Measurements from ENCODE around the gene SMIM5. TPM values are rescaled to one million over a fixed set of nuclear protein-coding genes. Genes with fewer than 3 reads are reported as not detected.
"Not testable (repeated sequence)": the region's sequence is repeated elsewhere in the genome, so short reads cannot be mapped to it uniquely, and the experiment has no call there.

Gene SMIM5
- total RNA-seq, 4 donors from 2014 or later: 7.1 to 11.9 (median 9.5) TPM

DNA sequence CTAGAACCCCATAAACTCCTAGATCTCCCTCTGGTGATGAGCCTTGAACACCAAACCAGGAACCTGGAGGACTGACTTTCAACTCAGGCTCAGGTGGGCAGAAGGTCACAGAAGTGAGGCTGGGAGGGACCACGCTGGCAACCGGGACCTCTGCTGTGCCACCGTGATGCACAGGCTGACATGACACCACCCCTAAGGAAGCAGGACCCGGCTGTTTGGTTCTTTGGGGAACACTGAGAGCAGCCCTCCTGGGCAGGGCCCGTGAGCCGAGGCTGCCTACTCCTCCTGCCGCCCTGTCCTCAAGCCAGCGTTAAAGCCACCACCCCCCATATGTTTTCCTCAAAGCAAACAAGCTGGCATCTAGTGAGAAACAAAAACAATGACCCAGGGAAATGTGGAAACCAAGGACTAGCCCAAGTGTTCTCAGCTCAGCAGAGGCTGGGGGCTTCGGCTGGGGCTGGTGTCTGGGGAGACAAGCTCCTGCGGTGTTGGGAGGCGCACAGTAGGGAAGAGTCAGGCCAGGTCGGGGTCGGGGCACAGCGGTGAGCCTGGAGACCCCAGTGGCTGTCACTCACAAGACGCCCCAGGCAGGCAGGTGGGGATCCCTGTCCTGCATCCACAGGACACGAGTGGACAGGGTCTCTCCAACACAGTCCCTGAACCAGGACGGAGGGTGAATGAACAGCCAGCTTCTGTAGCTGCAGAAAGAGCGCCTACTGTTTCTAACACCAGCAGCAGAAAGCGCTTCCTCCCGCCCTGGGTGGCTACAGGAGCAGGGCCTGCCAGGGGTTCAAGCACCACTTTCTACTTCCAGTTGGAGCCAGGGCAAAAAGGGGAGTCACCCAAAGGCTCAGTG, 1.7 kb downstream of the SMIM5 start:
- no peak overlapping the region for H3K4me3 ChIP-seq (ENCODE audit: low read depth, poor library complexity, severe bottlenecking)
- intact Hi-C loops (cut with DNase I; ENCODE audit: low total_unique reads): no loop called here
- no peak for DNase-seq (ENCODE audit: low spot score in 2 of 2)
- 84 to 90% methylated on average over 20 of the region's 20 CpGs for WGBS, 2 donors
- TF ChIP-seq, protein P1, sequence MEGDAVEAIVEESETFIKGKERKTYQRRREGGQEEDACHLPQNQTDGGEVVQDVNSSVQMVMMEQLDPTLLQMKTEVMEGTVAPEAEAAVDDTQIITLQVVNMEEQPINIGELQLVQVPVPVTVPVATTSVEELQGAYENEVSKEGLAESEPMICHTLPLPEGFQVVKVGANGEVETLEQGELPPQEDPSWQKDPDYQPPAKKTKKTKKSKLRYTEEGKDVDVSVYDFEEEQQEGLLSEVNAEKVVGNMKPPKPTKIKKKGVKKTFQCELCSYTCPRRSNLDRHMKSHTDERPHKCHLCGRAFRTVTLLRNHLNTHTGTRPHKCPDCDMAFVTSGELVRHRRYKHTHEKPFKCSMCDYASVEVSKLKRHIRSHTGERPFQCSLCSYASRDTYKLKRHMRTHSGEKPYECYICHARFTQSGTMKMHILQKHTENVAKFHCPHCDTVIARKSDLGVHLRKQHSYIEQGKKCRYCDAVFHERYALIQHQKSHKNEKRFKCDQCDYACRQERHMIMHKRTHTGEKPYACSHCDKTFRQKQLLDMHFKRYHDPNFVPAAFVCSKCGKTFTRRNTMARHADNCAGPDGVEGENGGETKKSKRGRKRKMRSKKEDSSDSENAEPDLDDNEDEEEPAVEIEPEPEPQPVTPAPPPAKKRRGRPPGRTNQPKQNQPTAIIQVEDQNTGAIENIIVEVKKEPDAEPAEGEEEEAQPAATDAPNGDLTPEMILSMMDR (IDR thresholded peaks at IDR 0.05): no peak
- no peak for TF ChIP-seq POLR2A (IDR thresholded peaks at IDR 0.05)

DNA sequence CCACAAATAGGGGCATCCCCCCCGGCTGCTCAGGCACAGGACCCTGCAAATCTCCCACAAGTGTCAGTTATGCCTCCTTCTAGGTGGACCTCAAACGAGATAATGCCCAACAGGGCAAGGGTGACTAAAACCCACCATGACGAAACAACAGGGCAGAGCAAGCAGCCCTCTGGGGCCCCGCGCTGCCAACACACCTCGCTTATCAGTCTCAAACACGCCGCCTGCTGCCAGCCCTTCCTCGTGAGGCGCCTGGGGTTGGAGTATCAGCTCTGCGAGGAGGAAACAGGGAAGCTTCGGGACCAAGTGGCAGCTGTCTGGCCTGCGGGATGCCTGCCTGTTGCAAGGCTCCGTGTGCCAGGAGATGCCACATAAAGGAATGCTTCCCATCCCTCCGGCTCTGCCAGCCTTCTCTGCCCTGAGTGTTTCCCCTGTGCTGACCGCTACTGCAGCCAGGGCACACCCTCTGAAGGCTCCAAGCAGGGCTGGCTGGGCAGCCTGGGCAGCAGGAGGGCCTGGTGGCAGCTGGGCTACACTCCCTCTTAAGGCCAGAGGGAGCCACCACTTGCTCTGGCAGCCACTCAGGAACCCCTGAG, 2.5 kb downstream of the SMIM5 start:
- intact Hi-C loops (cut with DNase I; ENCODE audit: low total_unique reads): no loop called here
- TF ChIP-seq, protein P1 (IDR thresholded peaks at IDR 0.05): no peak
- TF ChIP-seq POLR2A (IDR thresholded peaks at IDR 0.05): no peak
- no peak for DNase-seq (ENCODE audit: low spot score in 2 of 2)
- no peak overlapping the region for H3K4me3 ChIP-seq (ENCODE audit: low read depth, poor library complexity, severe bottlenecking)
- WGBS, 2 donors: 74 to 82% methylated on average over 15 of the region's 16 CpGs

DNA sequence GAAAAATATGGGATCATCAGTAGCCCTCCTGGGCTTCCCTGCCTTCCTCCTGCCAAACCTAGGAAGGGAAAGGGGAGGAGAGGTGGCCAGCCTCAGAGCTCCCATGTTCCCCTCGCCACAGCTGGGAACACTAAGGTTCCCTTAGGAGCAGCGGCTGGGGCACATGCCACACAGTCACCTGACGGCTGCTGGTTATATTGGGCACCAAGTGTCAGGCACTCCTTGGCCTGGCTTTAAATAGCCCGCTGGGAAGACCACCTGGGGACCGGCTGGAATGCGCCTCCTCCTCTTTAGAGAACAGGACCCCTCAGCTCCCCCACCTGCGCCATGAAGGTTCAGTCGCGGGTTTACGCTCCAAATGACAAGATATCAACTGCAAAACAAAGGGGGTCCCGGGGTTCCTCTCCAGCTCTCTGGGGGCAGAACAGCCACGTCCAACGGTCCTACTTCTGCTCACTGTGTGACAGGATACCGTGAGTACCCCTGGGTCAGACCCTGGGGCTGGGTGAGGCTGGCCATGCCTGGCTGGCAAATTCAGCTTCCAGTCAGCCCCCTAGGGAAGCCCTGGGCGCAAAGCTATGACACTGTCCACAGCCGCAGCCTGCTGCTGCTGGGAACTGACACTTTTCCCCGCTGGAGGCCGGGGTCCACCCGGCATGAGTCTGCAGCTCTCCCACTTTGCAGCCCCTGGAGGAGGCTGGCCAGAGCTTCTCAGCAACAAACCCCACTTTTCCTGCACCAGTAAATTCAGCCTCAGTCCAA, 3.3 kb downstream of the SMIM5 start:
- TF ChIP-seq, protein P1 (IDR thresholded peaks at IDR 0.05): no peak
- no peak for TF ChIP-seq POLR2A (IDR thresholded peaks at IDR 0.05)
- no peak for DNase-seq (ENCODE audit: low spot score in 2 of 2)
- WGBS, 2 donors: 93 to 95% methylated on average over 13 to 19 of the region's 19 CpGs
- intact Hi-C loops (cut with DNase I; ENCODE audit: low total_unique reads): no loop called here
- no peak overlapping the region for H3K4me3 ChIP-seq (ENCODE audit: low read depth, poor library complexity, severe bottlenecking)

DNA sequence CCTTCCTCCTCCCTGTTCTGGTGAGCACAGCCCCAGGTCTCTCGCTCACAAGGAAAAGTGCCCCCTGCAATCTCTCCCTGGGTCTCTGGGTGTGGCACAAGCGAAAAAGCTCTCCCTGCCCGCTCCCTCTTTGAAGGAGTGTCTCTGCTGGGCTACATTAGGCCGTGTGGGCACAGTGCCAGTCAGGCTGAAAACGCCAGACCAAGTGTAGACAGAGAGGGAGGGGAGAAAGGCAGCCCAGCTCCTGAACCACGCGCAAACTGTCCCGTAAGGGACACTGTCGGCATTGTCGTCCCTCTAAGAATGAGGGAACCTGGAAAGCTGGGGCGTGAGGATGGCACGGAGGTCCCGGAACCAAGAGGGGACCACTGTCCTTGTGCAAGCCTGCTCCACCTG, 3.9 kb downstream of the SMIM5 start:
- DNase-seq (ENCODE audit: low spot score in 2 of 2): no peak
- H3K4me3 ChIP-seq (ENCODE audit: low read depth, poor library complexity, severe bottlenecking): no peak overlapping the region
- intact Hi-C loops (cut with DNase I; ENCODE audit: low total_unique reads): no loop called here
- TF ChIP-seq POLR2A (IDR thresholded peaks at IDR 0.05): no peak
- TF ChIP-seq, protein P1 (IDR thresholded peaks at IDR 0.05): no peak
- 83 to 87% methylated on average over 13 of the region's 13 CpGs for WGBS, 2 donors

DNA sequence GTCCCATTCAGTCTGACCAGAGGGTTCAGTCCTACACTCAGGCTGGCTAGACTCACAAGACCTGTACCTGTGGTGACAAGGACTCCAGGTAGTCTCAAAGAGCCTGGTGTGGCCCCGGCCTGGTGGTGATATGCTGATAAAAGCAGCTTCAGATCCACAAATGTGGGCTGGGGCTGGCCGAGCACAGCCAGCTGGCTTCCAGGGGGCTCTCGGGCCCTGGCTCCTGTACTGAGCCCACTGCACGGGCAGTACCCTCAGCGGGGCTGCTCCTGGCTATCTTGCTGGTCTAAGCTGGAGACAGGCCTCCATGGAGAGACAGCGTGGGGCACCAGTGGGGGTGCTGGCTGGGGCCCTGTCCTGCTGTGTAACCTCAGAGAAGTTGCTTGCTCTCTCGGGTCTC, 4.3 kb downstream of the SMIM5 start:
- WGBS, 2 donors: 83 to 98% methylated on average over 5 of the region's 7 CpGs
- intact Hi-C loops (cut with DNase I; ENCODE audit: low total_unique reads): no loop called here
- no peak for DNase-seq (ENCODE audit: low spot score in 2 of 2)
- no peak overlapping the region for H3K4me3 ChIP-seq (ENCODE audit: low read depth, poor library complexity, severe bottlenecking)
- no peak for TF ChIP-seq POLR2A (IDR thresholded peaks at IDR 0.05)
- TF ChIP-seq, protein P1 (IDR thresholded peaks at IDR 0.05): no peak

DNA sequence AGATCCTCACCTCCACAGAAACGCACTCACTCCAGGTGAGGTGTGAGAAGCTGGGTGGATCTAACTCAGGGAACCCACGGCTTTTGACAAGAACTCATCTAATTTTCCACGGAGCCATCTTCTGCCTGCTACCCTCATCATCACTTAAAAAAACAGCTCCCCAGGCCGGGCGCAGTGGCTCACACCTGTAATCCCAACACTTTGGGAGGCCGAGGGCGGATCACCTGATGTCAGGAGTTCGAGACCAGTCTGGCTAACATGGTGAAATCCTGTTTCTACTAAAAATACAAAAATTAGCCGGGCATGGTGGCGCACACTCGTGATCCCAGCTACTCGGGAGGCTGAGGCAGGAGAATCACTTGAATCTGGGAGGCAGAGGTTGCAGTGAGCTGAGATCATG, 4.8 kb downstream of the SMIM5 start:
- intact Hi-C loops (cut with DNase I; ENCODE audit: low total_unique reads); H3K4me3 ChIP-seq (ENCODE audit: low read depth, poor library complexity, severe bottlenecking); DNase-seq (ENCODE audit: low spot score in 2 of 2): not testable (repeated sequence)
- whole genome bisulfite sequencing, 2 donors: 95 to 97% methylated on average over 12 of the region's 12 CpGs
